Upper lobe of right lung (tissue), 1 donor: ENCODE measurements around the gene LRP1B. TPM values are rescaled to one million over a fixed set of nuclear protein-coding genes. Genes with fewer than 3 reads are reported as not detected.

Experiments
- ATAC-seq: fragments of 200-7000 bp; cut with Tn5 transposase; one replicate; pipeline ENCODE4 v1.9.1; 2020; ENCODE audit warnings: mild to moderate bottlenecking, moderate library complexity
- DNase-seq: peaks from one replicate; pipeline ENCODE4 v3.0.0-alpha.2; 2020
- H3K27ac ChIP-seq: fragments of 200-600 bp; one replicate; pipeline ENCODE4 v1.8.0; 2022
- H3K27me3 ChIP-seq: fragments of 200-600 bp; one replicate; pipeline ENCODE4 v1.8.0; 2022; ENCODE audit warnings: mild to moderate bottlenecking
- H3K36me3 ChIP-seq: fragments of 200-600 bp; one replicate; pipeline ENCODE4 v1.8.0; 2022
- H3K4me1 ChIP-seq: fragments of 200-600 bp; one replicate; pipeline ENCODE4 v1.8.0; 2022
- H3K4me3 ChIP-seq: fragments of 200-600 bp; one replicate; pipeline ENCODE4 v1.8.0; 2022; ENCODE audit warnings: mild to moderate bottlenecking
- H3K9me3 ChIP-seq: fragments of 200-600 bp; one replicate; pipeline ENCODE4 v1.8.0; 2022
- CTCF ChIP-seq: fragments of 200-600 bp; IDR thresholded peaks from one replicate; pipeline ENCODE4 v1.8.0; 2022; ENCODE audit warnings: antibody characterized with exemption
- intact Hi-C: fragments of 100-400 bp; cut with DNase I; formaldehyde crosslinking; loops from one replicate; pipeline ENCODE4 v1.11.0; 2022
- total RNA-seq: library from RNA; stranded (reverse); fragmentation: NEBNext Ultra II Directional; extraction: Animal tissue kit (Norgen Biotek cat#: 25700); gene quantifications from one replicate; pipeline ENCODE4 v1.2.1, GENCODE V29; 2021
- donor health status: DM: no; HTN: yes; CAD: no; lungs with severe emphysema.

The LRP1B gene
- total RNA-seq, 1 donor from 2014 or later = 0.12 TPM

DNA sequence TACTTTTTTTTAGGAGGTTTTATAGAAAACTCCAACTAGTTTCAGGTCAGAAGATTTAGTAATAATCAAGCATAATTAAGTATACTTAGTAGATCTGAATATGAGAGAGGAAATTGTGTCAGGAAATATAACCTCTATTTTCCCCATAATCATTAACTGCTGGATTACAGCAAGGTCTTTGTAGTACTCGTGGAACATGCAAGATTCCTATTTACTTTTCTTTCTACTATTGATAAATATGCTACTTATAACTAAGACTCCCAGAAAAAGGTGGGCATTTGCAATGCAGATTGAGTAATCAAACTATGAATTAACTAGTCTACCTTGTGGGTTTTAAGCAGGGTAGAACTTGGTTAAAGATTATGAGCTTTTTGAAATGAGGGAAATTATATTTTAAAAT is 570.1 kb downstream of the LRP1B start:
- H3K27ac ChIP-seq = no peak overlapping the region
- no peaks in the 10 kb centered on the region for H3K9me3 ChIP-seq
- H3K4me1 ChIP-seq = no peaks in the 10 kb centered on the region
- no peak for DNase-seq
- H3K36me3 ChIP-seq = no peaks in the 10 kb centered on the region
- no peak overlapping the region for H3K4me3 ChIP-seq
- ATAC-seq = no peak
- no peak for TF ChIP-seq CTCF
- no peaks in the 10 kb centered on the region for H3K27me3 ChIP-seq
- intact Hi-C loops = no loop called here

DNA sequence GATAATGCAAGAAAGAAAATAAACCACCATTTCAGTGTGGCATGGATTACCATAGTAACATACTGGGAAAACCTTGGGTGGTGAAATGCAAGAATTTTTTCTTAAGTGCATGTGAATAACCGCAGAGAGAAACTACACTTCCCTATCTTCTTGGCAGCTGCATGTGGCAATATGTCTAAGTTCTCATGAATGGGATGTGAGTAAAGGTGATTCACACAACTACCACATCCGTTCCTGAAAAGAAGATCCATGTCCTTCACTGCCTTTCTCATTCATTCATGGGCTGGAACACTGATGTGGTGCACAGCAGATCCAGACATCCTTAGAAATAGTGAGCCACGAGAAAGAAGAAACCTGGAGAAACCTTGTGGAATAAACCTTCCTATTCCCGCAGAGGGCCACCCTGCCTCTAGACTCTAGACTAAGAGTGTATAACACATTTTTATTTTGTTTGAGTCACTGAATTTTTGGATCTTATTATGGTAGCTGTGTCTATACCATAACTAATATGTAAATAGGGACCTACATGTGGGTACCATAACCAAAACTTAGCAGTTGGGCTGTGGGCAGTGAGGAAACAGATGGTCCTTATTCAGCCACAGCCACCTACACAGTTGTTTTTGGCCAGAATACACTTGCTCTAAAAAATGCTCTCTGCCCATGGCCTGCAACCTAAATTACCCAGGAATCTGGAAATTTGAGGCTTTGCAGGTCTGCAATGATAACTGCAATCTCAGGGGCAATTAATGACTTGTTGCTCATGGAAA is 573.3 kb downstream of the LRP1B start:
- H3K27ac ChIP-seq = no peak overlapping the region
- no peaks in the 10 kb centered on the region for H3K9me3 ChIP-seq
- ATAC-seq = peak; percentile 30
- H3K4me1 ChIP-seq = no peaks in the 10 kb centered on the region
- intact Hi-C loops = no loop called here
- no peak for TF ChIP-seq CTCF
- H3K36me3 ChIP-seq = no peaks in the 10 kb centered on the region
- no peaks in the 10 kb centered on the region for H3K27me3 ChIP-seq
- no peak overlapping the region for H3K4me3 ChIP-seq
- DNase-seq = no peak

DNA sequence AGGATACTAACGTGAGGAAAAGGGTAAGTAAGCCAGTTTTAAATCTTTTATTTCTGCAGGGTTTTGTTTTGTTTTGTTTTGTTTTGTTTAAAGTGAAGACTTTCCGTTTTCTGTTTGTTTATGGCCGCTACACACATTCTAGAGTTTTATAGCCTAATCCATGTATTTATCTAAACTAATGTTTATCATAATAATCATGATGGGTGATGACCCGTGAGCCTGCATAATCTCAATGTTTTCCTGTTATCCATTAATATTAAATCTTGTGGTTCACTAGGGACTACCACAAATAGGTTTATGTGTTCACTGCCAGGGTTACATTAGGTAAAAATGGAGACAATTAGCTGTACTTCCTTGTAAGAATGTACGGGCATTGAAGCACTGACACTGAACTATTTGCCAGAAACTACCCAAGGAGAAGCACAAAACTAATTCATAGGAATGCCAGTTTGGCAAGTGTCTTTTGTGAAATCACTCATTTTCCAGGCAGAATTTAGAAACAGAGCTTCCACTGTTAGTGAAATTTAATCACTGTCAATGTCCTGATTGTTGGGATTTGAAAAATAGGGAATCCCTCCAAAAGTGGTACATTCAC is 574.8 kb downstream of the LRP1B start:
- Histone ChIP-seq H3K4me1 (no peaks in the 10 kb centered on the region), H3K27ac (no peak overlapping the region), H3K4me3 (no peak overlapping the region), H3K27me3 (no peaks in the 10 kb centered on the region), H3K9me3 (no peaks in the 10 kb centered on the region), H3K36me3 (no peaks in the 10 kb centered on the region)
- ATAC-seq = no peak
- DNase-seq = no peak
- TF ChIP-seq CTCF = no peak
- intact Hi-C loops = no loop called here

DNA sequence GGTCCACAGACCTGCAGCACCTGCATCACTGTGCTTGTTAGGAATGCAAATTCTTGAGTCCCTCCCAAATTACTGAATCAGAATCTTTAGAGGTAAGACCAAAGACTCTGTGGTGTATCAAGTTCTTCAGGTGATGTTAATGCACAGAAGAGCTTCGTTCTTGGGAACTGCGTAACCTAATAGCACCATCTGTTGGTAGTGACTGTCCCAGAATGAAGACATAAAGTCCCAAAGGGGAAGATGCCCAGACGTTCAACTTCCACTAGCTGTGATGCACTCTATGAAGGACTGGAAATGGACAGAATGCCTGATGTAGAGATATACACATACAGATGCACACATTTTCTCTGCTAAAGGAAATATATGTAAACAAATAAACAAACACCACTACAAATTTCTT is 576.0 kb downstream of the LRP1B start:
- ATAC-seq (no peak), DNase-seq (no peak)
- Histone ChIP-seq H3K4me1 (no peaks in the 10 kb centered on the region), H3K9me3 (no peaks in the 10 kb centered on the region), H3K27me3 (no peaks in the 10 kb centered on the region), H3K36me3 (no peaks in the 10 kb centered on the region), H3K27ac (no peak overlapping the region), H3K4me3 (no peak overlapping the region)
- intact Hi-C loops = no loop called here
- peak; percentile 21 for TF ChIP-seq CTCF

- no peak for TF ChIP-seq CTCF
- H3K36me3 ChIP-seq = no peaks in the 10 kb centered on the region
- no peak overlapping the region for H3K27ac ChIP-seq
- no peak for DNase-seq
- intact Hi-C loops = no loop called here
- no peaks in the 10 kb centered on the region for H3K4me1 ChIP-seq
- ATAC-seq = no peak
- no peaks in the 10 kb centered on the region for H3K27me3 ChIP-seq
- H3K9me3 ChIP-seq = no peaks in the 10 kb centered on the region
- no peak overlapping the region for H3K4me3 ChIP-seq
Measured at GRCh38 chr2:141534666-141535362, 596.0 kb downstream of the LRP1B start.
